ENCODE results near the gene NECAB3.

Gene NECAB3

GRCh38 chr20:33622705-33623365, 51.4 kb downstream of the NECAB3 start:
- DNase-seq (ENCODE audit: low read depth, low spot score): no peak

- no peak for DNase-seq (ENCODE audit: low read depth, low spot score)
These were observed 52.4 kb downstream of the NECAB3 start for GRCh38 chr20:33621717-33622400.

GRCh38 chr20:33612001-33612400, 62.2 kb downstream of the NECAB3 start:
- no peak for DNase-seq (ENCODE audit: low read depth, low spot score)

GRCh38 chr20:33611106-33611505, 63.1 kb downstream of the NECAB3 start:
- DNase-seq (ENCODE audit: low read depth, low spot score): no peak

- DNase-seq (ENCODE audit: low read depth, low spot score): no peak
These were observed 64.7 kb downstream of the NECAB3 start for GRCh38 chr20:33609504-33609903.

All from astrocyte of the hippocampus (primary cell).